ENCODE results near the gene SAMD11. TPM values are rescaled to one million over a fixed set of nuclear protein-coding genes. Genes with fewer than 3 reads are reported as not detected.

Gene SAMD11
- total and polyA plus RNA-seq, 9 donors: 0.85 to 10.6 (median 2.3) TPM

DNA sequence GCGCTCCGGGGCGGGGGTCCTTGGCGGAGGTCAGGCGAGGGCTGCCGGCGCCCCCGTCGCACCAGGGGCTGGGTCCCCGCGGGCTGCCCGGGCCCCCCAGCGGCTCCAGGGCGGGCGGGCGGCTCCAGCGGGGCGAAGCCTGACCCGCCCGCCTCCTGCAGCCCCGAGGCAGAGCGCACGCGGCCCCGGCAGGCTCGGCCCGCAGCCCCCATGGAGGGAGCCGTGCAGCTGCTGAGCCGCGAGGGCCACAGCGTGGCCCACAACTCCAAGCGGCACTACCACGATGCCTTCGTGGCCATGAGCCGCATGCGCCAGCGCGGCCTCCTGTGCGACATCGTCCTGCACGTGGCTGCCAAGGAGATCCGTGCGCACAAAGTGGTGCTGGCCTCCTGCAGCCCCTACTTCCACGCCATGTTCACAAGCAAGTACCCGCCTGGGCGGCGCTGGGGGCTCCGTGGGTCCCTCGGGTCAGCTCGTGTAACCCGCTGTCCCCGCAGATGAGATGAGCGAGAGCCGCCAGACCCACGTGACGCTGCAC, 37.5 kb downstream of the SAMD11 start:
- no peak for DNase-seq
- no peaks in the 10 kb centered on the region for H3K9me3 ChIP-seq
- WGBS, 3 donors: 26 to 52% (median 32%) methylated on average over 35 to 56 of the region's 56 CpGs
- no peaks in the 10 kb centered on the region for H3K27me3 ChIP-seq
- H3K4me1 ChIP-seq (ENCODE audit: insufficient read depth): peaks cover 15% of the 10 kb centered on the region
- H3K27ac ChIP-seq: no peak overlapping the region
- no peaks in the 10 kb centered on the region for H3K36me3 ChIP-seq
- peak overlapping the region; percentile 80 for H3K4me3 ChIP-seq
- TF ChIP-seq EP300 (IDR thresholded peaks at IDR 0.05) (no peak), POLR2A (IDR thresholded peaks at IDR 0.05) (no peak)
- TF ChIP-seq, protein P1, sequence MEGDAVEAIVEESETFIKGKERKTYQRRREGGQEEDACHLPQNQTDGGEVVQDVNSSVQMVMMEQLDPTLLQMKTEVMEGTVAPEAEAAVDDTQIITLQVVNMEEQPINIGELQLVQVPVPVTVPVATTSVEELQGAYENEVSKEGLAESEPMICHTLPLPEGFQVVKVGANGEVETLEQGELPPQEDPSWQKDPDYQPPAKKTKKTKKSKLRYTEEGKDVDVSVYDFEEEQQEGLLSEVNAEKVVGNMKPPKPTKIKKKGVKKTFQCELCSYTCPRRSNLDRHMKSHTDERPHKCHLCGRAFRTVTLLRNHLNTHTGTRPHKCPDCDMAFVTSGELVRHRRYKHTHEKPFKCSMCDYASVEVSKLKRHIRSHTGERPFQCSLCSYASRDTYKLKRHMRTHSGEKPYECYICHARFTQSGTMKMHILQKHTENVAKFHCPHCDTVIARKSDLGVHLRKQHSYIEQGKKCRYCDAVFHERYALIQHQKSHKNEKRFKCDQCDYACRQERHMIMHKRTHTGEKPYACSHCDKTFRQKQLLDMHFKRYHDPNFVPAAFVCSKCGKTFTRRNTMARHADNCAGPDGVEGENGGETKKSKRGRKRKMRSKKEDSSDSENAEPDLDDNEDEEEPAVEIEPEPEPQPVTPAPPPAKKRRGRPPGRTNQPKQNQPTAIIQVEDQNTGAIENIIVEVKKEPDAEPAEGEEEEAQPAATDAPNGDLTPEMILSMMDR (IDR thresholded peaks at IDR 0.05): no peak
- intact Hi-C loops (cut with DNase I): no loop called here

DNA sequence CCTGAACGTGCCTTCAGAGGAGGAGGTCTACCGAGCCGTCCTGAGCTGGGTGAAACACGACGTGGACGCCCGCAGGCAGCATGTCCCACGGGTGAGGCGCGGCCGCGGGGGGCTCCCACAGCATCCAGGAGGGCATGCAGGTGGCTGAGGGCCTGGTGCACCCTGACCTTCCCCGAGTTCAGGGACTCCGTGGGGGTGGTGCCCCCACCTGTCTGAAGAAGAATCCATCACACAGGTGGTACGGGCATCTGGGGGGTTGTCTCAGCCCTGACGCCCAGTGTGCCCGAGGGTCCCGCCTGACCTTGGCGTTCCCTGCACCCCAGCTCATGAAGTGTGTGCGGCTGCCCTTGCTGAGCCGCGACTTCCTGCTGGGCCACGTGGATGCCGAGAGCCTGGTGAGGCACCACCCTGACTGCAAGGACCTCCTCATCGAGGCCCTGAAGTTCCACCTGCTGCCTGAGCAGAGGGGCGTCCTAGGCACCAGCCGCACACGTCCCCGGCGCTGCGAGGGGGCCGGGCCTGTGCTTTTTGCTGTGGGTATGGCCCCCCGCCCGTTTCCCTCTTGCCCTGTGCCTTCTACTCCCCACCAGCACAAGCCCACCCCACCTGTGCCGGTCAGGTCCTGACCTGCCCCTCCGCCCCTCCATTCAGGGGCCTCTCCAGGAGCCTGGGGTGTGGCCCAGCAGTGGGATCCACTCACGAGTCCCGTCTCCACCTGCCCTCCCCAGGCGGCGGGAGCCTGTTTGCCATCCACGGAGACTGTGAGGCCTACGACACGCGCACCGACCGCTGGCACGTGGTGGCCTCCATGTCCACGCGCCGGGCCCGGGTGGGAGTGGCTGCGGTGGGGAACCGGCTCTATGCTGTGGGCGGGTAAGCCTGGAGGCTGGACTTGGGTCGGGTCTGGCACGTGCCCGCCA, 38.9 kb downstream of the SAMD11 start:
- WGBS, 3 donors: 91 to 94% (median 91%) methylated on average over 52 to 57 of the region's 57 CpGs
- Histone ChIP-seq H3K4me1 (ENCODE audit: insufficient read depth) (peaks cover 11% of the 10 kb centered on the region), H3K36me3 (no peaks in the 10 kb centered on the region), H3K9me3 (no peaks in the 10 kb centered on the region), H3K4me3 (no peak overlapping the region), H3K27ac (no peak overlapping the region), H3K27me3 (no peaks in the 10 kb centered on the region)
- DNase-seq: no peak
- TF ChIP-seq, protein P1 (IDR thresholded peaks at IDR 0.05): no peak
- TF ChIP-seq EP300 (IDR thresholded peaks at IDR 0.05) (no peak), POLR2A (IDR thresholded peaks at IDR 0.05) (no peak)
- intact Hi-C loops (cut with DNase I): no loop called here

DNA sequence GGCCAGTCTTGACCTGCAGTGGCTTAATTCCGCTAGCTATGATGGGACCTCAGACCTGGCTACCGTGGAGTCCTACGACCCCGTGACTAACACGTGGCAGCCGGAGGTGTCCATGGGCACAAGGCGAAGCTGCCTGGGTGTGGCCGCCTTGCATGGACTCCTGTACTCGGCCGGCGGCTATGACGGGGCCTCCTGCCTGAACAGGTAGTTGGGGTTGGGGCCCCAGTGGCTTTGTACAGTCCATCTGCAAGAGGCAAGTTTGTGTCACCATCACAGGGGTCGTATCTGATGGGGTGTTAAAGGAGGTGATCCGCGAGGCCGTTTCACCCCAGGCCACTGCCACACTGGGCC, 39.6 kb downstream of the SAMD11 start:
- TF ChIP-seq, protein P1 (IDR thresholded peaks at IDR 0.05): no peak
- TF ChIP-seq POLR2A (IDR thresholded peaks at IDR 0.05) (no peak), EP300 (IDR thresholded peaks at IDR 0.05) (no peak)
- H3K4me3 ChIP-seq: no peak overlapping the region
- peaks cover 6% of the 10 kb centered on the region for H3K4me1 ChIP-seq (ENCODE audit: insufficient read depth)
- H3K36me3 ChIP-seq: no peaks in the 10 kb centered on the region
- no peaks in the 10 kb centered on the region for H3K9me3 ChIP-seq
- no peaks in the 10 kb centered on the region for H3K27me3 ChIP-seq
- DNase-seq: no peak
- intact Hi-C loops (cut with DNase I): no loop called here
- WGBS, 3 donors: 91 to 96% (median 94%) methylated on average over 16 of the region's 16 CpGs
- H3K27ac ChIP-seq: no peak overlapping the region

DNA sequence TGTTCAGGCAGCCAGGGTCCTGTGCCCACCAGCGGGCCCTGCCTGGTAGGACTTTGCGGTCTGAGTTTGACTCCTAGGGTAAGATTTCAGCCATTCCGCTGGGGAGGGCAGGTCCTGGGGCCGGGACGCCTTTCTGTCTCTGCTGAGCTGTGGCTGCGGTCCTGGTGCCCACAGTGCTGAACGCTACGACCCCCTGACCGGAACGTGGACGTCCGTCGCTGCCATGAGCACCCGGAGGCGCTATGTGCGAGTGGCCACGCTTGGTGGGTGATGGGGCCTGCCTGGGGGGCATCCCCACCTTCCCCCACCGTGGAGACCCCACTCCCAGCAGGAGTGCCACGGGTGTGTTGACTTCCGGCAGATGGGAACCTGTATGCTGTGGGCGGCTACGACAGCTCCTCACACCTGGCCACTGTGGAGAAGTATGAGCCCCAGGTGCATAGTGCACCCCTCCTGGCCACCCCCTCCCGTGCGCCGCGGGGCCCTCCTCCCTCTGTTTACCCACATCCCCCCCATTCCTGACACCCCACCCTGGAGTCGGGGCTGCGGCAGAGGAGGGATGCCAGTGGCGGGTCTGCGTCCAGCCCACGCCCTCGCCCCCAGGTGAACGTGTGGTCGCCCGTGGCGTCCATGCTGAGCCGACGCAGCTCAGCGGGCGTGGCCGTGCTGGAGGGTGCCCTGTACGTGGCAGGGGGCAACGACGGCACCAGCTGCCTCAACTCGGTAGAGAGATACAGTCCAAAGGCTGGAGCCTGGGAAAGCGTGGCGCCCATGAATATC, 40.2 kb downstream of the SAMD11 start:
- 87 to 90% (median 89%) methylated on average over 45 to 47 of the region's 47 CpGs for WGBS, 3 donors
- intact Hi-C loops (cut with DNase I): no loop called here
- Histone ChIP-seq H3K4me3 (no peak overlapping the region), H3K27ac (no peak overlapping the region), H3K4me1 (ENCODE audit: insufficient read depth) (peaks cover 3% of the 10 kb centered on the region), H3K9me3 (no peaks in the 10 kb centered on the region), H3K27me3 (no peaks in the 10 kb centered on the region), H3K36me3 (no peaks in the 10 kb centered on the region)
- TF ChIP-seq POLR2A (IDR thresholded peaks at IDR 0.05) (no peak), EP300 (IDR thresholded peaks at IDR 0.05) (no peak)
- TF ChIP-seq, protein P1 (IDR thresholded peaks at IDR 0.05): no peak
- DNase-seq: no peak
